K562 (cell line): Measurements from ENCODE around the gene ADGRB3.

Source experiments
- ZNF217 ChIP-seq: sonication (generic); formaldehyde crosslinking; IDR thresholded peaks from 2 replicates; pipeline ENCODE4 v1.8.0; 2022; ENCODE audit warnings: mild to moderate bottlenecking, missing genetic modification reagents
- TF ChIP-seq, protein P1 (sequence below), 2 experiments: fragments of 450-650 bp in 1 of 2; sonication (generic) in 1 of 2; formaldehyde crosslinking in 1 of 2; IDR thresholded peaks in 1 of 2; conservative IDR thresholded peaks in 1 of 2; 2 replicates each; pipeline versions ENCODE4 v1.6.1 to v1.8.1; 2016 to 2023; ENCODE audit warnings: mild to moderate bottlenecking in 2 of 2, moderate library complexity in 2 of 2, inconsistent platforms in 1 of 2, missing genetic modification reagents in 1 of 2

DNA sequence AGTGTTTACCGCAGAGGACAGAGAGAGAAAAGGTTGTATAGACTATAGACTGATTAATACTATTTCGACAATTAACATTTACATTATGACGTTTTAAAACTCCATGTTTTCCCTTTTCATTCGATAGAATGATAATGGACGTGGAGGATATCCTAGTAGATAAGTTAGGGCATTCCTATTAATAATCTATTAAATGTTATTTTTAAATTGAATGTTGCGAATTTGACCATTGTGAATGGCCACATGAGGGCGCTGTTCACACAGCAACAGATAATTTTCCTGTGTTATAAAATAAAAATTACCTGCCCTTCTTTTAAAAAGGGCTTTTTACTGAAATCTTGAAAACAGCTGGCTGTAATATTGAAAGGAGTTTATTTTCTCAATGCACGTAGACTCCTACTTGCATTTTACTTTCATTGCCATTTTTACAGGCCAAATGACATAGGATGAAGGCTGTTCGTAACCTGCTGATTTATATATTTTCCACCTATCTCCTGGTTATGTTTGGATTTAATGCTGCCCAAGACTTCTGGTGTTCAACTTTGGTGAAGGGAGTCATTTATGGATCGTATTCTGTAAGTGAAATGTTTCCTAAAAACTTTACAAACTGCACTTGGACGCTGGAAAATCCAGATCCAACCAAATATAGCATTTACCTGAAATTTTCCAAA is 3.3 kb downstream of the ADGRB3 start:
- no peak for TF ChIP-seq ZNF217 (CRISPR knock-in tag)
- TF ChIP-seq, protein P1, sequence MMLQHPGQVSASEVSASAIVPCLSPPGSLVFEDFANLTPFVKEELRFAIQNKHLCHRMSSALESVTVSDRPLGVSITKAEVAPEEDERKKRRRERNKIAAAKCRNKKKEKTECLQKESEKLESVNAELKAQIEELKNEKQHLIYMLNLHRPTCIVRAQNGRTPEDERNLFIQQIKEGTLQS (IDR thresholded peaks at IDR 0.05): no peak
- TF ChIP-seq, protein P1 (CRISPR knock-in tag; conservative IDR thresholded peaks at IDR 0.05): no peak
